IgD-negative memory B cell (primary cell): ENCODE data around the gene FBXO11. TPM values are rescaled to one million over a fixed set of nuclear protein-coding genes. Genes with fewer than 3 reads are reported as not detected.
"Not testable (repeated sequence)": the region's sequence is repeated elsewhere in the genome, so short reads cannot be mapped to it uniquely, and the experiment has no call there.

Experiments
- H3K27ac Mint-ChIP-seq, 3 donors: one replicate each; pipeline ENCODE4 v1.8.0; 2020 to 2022; ENCODE audit warnings: mild to moderate bottlenecking in 3 of 3, mixed read lengths in 3 of 3, moderate library complexity in 1 of 3
- H3K27me3 Mint-ChIP-seq: one replicate; pipeline ENCODE4 v1.8.0; 2021; ENCODE audit warnings: mixed read lengths
- H3K36me3 Mint-ChIP-seq: one replicate; pipeline ENCODE4 v1.8.0; 2020; ENCODE audit warnings: mild to moderate bottlenecking, mixed read lengths
- H3K4me1 Mint-ChIP-seq, 3 donors: one replicate each; pipeline ENCODE4 v1.8.0; 2020 to 2022; ENCODE audit warnings: mixed read lengths in 3 of 3, mild to moderate bottlenecking in 1 of 3
- H3K4me3 Mint-ChIP-seq, 4 donors: one replicate each; pipeline ENCODE4 v1.8.0; 2020 to 2022; ENCODE audit warnings: mild to moderate bottlenecking in 4 of 4, mixed read lengths in 4 of 4, moderate library complexity in 3 of 4
- H3K9me3 Mint-ChIP-seq, 3 donors: one replicate each; pipeline ENCODE4 v1.8.0; 2020 to 2021; ENCODE audit warnings: mixed read lengths in 3 of 3, mild to moderate bottlenecking in 1 of 3
- polyA plus RNA-seq: library from polyadenylated mRNA; unstranded; fragments of 300-500 nt; fragmentation: Illumina TruSeq; gene quantifications from one replicate; pipeline ENCODE4 v1.2.3, GENCODE V29; 2021

Gene FBXO11
- 10.2 TPM for polyA plus RNA-seq

GRCh38 chr2:47906157-47907038, at the start of gene FBXO11:
TSS of gene FBXO11 (minus strand) at chr2:47906498. CDS start at chr2:47905720, 778 bp downstream.
- Mint-ChIP-seq H3K27ac (peak within 1 kb of the TSS; percentile 93 to 99 (median 98)), H3K4me3 (peak within 1 kb of the TSS; percentile 94 to 99 (median 97)), H3K36me3 (no peaks in the 10 kb centered on the region), H3K4me1 (peaks cover 24 to 35% (median 26%) of the 10 kb centered on the region in 3 donors), H3K27me3 (no peaks in the 10 kb centered on the region), H3K9me3 (no peaks in the 10 kb centered on the region)

- Mint-ChIP-seq H3K27ac (no peak overlapping the region), H3K4me1 (no peaks in the 10 kb centered on the region), H3K27me3 (peaks cover 7% of the 10 kb centered on the region), H3K36me3 (no peaks in the 10 kb centered on the region), H3K9me3 (no peaks in the 10 kb centered on the region), H3K4me3 (no peak overlapping the region)
Measured at GRCh38 chr2:47950340-47951301, 44.3 kb upstream of the FBXO11 start.

- Mint-ChIP-seq H3K27me3 (peaks cover 1% of the 10 kb centered on the region), H3K4me1 (no peaks in the 10 kb centered on the region), H3K36me3 (no peaks in the 10 kb centered on the region), H3K4me3 (no peak overlapping the region), H3K9me3 (no peaks in the 10 kb centered on the region), H3K27ac (no peak overlapping the region)
Measured at GRCh38 chr2:47946593-47946992, 40.3 kb upstream of the FBXO11 start.

GRCh38 chr2:47945046-47945781, 38.9 kb upstream of the FBXO11 start:
- H3K27ac Mint-ChIP-seq, result no peak overlapping the region
- no peaks in the 10 kb centered on the region for H3K36me3 Mint-ChIP-seq
- no peaks in the 10 kb centered on the region for H3K9me3 Mint-ChIP-seq
- no peak overlapping the region for H3K4me3 Mint-ChIP-seq
- peaks cover 4% of the 10 kb centered on the region for H3K27me3 Mint-ChIP-seq
- no peaks in the 10 kb centered on the region for H3K4me1 Mint-ChIP-seq

- Mint-ChIP-seq H3K4me1 (peaks cover 0 to 4% (median 0%) of the 10 kb centered on the region in 3 donors), H3K4me3 (no peak overlapping the region), H3K9me3 (no peaks in the 10 kb centered on the region), H3K27ac (no peak overlapping the region), H3K36me3 (no peaks in the 10 kb centered on the region), H3K27me3 (peaks cover 10% of the 10 kb centered on the region)
Measured at GRCh38 chr2:47941936-47942335, 35.6 kb upstream of the FBXO11 start.

GRCh38 chr2:47937677-47938076, 31.4 kb upstream of the FBXO11 start:
- Mint-ChIP-seq H3K4me3 (no peak overlapping the region), H3K4me1 (peaks cover 0 to 4% (median 0%) of the 10 kb centered on the region in 3 donors), H3K27ac (no peak overlapping the region), H3K9me3 (no peaks in the 10 kb centered on the region), H3K36me3 (no peaks in the 10 kb centered on the region), H3K27me3 (peaks cover 15% of the 10 kb centered on the region)

- Mint-ChIP-seq H3K4me3 (no peak overlapping the region), H3K27ac (no peak overlapping the region), H3K27me3 (peaks cover 11% of the 10 kb centered on the region), H3K36me3 (peaks cover 6% of the 10 kb centered on the region), H3K9me3 (no peaks in the 10 kb centered on the region), H3K4me1 (peaks cover 0 to 4% (median 0%) of the 10 kb centered on the region in 3 donors)
Measured at GRCh38 chr2:47935071-47935470, 28.8 kb upstream of the FBXO11 start.

GRCh38 chr2:47918043-47918442, 11.7 kb upstream of the FBXO11 start:
- Mint-ChIP-seq H3K36me3 (no peaks in the 10 kb centered on the region), H3K4me3 (no peak overlapping the region), H3K4me1 (no peaks in the 10 kb centered on the region), H3K9me3 (no peaks in the 10 kb centered on the region), H3K27me3 (no peaks in the 10 kb centered on the region), H3K27ac (no peak overlapping the region)

- no peaks in the 10 kb centered on the region for H3K9me3 Mint-ChIP-seq
- no peaks in the 10 kb centered on the region for H3K4me1 Mint-ChIP-seq
- no peak overlapping the region for H3K27ac Mint-ChIP-seq
- H3K27me3 Mint-ChIP-seq, result no peaks in the 10 kb centered on the region
- no peaks in the 10 kb centered on the region for H3K36me3 Mint-ChIP-seq
- no peak overlapping the region for H3K4me3 Mint-ChIP-seq
Measured at GRCh38 chr2:47917276-47917961, 11.1 kb upstream of the FBXO11 start.

- H3K27me3 Mint-ChIP-seq, result no peaks in the 10 kb centered on the region
- no peak overlapping the region for H3K27ac Mint-ChIP-seq
- no peaks in the 10 kb centered on the region for H3K9me3 Mint-ChIP-seq
- H3K4me1 Mint-ChIP-seq, result no peaks in the 10 kb centered on the region
- no peaks in the 10 kb centered on the region for H3K36me3 Mint-ChIP-seq
- no peak overlapping the region for H3K4me3 Mint-ChIP-seq
Measured at GRCh38 chr2:47916412-47916811, 10.1 kb upstream of the FBXO11 start.

GRCh38 chr2:47910662-47911061, 4.4 kb upstream of the FBXO11 start:
- not testable (repeated sequence) for H3K27ac Mint-ChIP-seq, H3K4me3 Mint-ChIP-seq, H3K9me3 Mint-ChIP-seq, H3K27me3 Mint-ChIP-seq, H3K36me3 Mint-ChIP-seq
- peaks cover 2 to 13% (median 11%) of the 10 kb centered on the region in 3 donors for H3K4me1 Mint-ChIP-seq

GRCh38 chr2:47908682-47909081, 2.4 kb upstream of the FBXO11 start:
- Mint-ChIP-seq H3K4me3 (peak overlapping the region in 1 of 4 donors; percentile 94), H3K4me1 (peaks cover 7 to 20% (median 15%) of the 10 kb centered on the region in 3 donors), H3K27ac (peak overlapping the region; percentile 39 to 93 (median 40)), H3K36me3 (no peaks in the 10 kb centered on the region), H3K27me3 (no peaks in the 10 kb centered on the region), H3K9me3 (no peaks in the 10 kb centered on the region)

- Mint-ChIP-seq H3K9me3 (no peaks in the 10 kb centered on the region), H3K4me3 (peak overlapping the region; percentile 94 to 99 (median 97)), H3K27ac (peak overlapping the region; percentile 93 to 99 (median 98)), H3K36me3 (no peaks in the 10 kb centered on the region), H3K27me3 (no peaks in the 10 kb centered on the region), H3K4me1 (peaks cover 19 to 30% (median 26%) of the 10 kb centered on the region in 3 donors)
Measured at GRCh38 chr2:47907039-47907781, 912 bp upstream of the FBXO11 start.
